Measurements from ENCODE around the gene ARHGAP35. TPM values are rescaled to one million over a fixed set of nuclear protein-coding genes. Genes with fewer than 3 reads are reported as not detected.
A peak's percentile ranks its signal among the peaks of the same experiment; 100 is the strongest.

The ARHGAP35 gene
- total RNA-seq, 1 experiment from 2014 or later = 52.1 TPM

- no peak overlapping the region for H3K4me3 Mint-ChIP-seq (ENCODE audit: unreplicated experiment)
- ChIA-PET CTCF (interaction anchor here (0.5 to 6.2 kb wide), 44 partner anchors 8 to 645 kb away, joined by 3 to 133 read pairs (median 4); partner anchors contain the start of gene SLC1A5), POLR2A (interaction anchor here (0.7 to 5.9 kb wide), 6 partner anchors 10 to 89 kb away, joined by 3 to 42 read pairs (median 6); partner anchors contain the start of gene SLC1A5)
- peaks cover 18% of the 10 kb centered on the region for H3K4me1 Mint-ChIP-seq (ENCODE audit: insufficient read depth, unreplicated experiment)
- no peak overlapping the region for H3K27ac Mint-ChIP-seq (ENCODE audit: low read depth, unreplicated experiment)
- no peak for TF ChIP-seq CTCF (IDR thresholded peaks at IDR 0.05; ENCODE audit: unreplicated experiment)
- H3K27me3 Mint-ChIP-seq (ENCODE audit: insufficient read depth, unreplicated experiment) = no peaks in the 10 kb centered on the region
- no peak for DNase-seq (ENCODE audit: unreplicated experiment)
- no TSS peak for BruUV-seq (replicated peaks)
- intact Hi-C loops (cut with micrococcal nuclease) = loop anchor here (1.0 to 2.0 kb wide), 2 partner anchors 55 to 83 kb away; no protein-coding TSS in a partner anchor
- peaks cover 62% of the 10 kb centered on the region for H3K36me3 Mint-ChIP-seq (ENCODE audit: insufficient read depth, unreplicated experiment)
- no peaks in the 10 kb centered on the region for H3K9me3 Mint-ChIP-seq (ENCODE audit: unreplicated experiment)
Measured at GRCh38 chr19:46839752-46840497, 20.9 kb upstream of the ARHGAP35 start.

- no TSS peak for BruUV-seq (replicated peaks)
- peaks cover 18% of the 10 kb centered on the region for H3K4me1 Mint-ChIP-seq (ENCODE audit: insufficient read depth, unreplicated experiment)
- peaks cover 66% of the 10 kb centered on the region for H3K36me3 Mint-ChIP-seq (ENCODE audit: insufficient read depth, unreplicated experiment)
- CTCF ChIA-PET = interaction anchor here (0.5 to 6.2 kb wide), 50 partner anchors 8 to 645 kb away, joined by 3 to 133 read pairs (median 4); partner anchors contain the start of gene SLC1A5
- intact Hi-C loops (cut with micrococcal nuclease) = loop anchor here (1.0 to 2.0 kb wide), 2 partner anchors 56 to 83 kb away; no protein-coding TSS in a partner anchor
- H3K9me3 Mint-ChIP-seq (ENCODE audit: unreplicated experiment) = no peaks in the 10 kb centered on the region
- no peak overlapping the region for H3K4me3 Mint-ChIP-seq (ENCODE audit: unreplicated experiment)
- no peaks in the 10 kb centered on the region for H3K27me3 Mint-ChIP-seq (ENCODE audit: insufficient read depth, unreplicated experiment)
- TF ChIP-seq CTCF (IDR thresholded peaks at IDR 0.05; ENCODE audit: unreplicated experiment) = peak; percentile 79
- H3K27ac Mint-ChIP-seq (ENCODE audit: low read depth, unreplicated experiment) = no peak overlapping the region
- peak; percentile 71 for DNase-seq (ENCODE audit: unreplicated experiment)
- POLR2A ChIA-PET = interaction anchor here (0.6 to 5.9 kb wide), 6 partner anchors 10 to 90 kb away, joined by 3 to 42 read pairs (median 5); partner anchors contain the start of genes AP2S1 and SLC1A5
Measured at GRCh38 chr19:46840498-46840942, 20.3 kb upstream of the ARHGAP35 start.

- Mint-ChIP-seq H3K4me3 (ENCODE audit: unreplicated experiment) (no peak overlapping the region), H3K36me3 (ENCODE audit: insufficient read depth, unreplicated experiment) (peaks cover 70% of the 10 kb centered on the region), H3K27ac (ENCODE audit: low read depth, unreplicated experiment) (no peak overlapping the region), H3K9me3 (ENCODE audit: unreplicated experiment) (no peaks in the 10 kb centered on the region), H3K27me3 (ENCODE audit: insufficient read depth, unreplicated experiment) (no peaks in the 10 kb centered on the region), H3K4me1 (ENCODE audit: insufficient read depth, unreplicated experiment) (peaks cover 18% of the 10 kb centered on the region)
- no peak for TF ChIP-seq CTCF (IDR thresholded peaks at IDR 0.05; ENCODE audit: unreplicated experiment)
- intact Hi-C loops (cut with micrococcal nuclease) = loop anchor here (2.0 kb wide), 1 partner anchor 57 kb away; no protein-coding TSS in a partner anchor
- no TSS peak for BruUV-seq (replicated peaks)
- POLR2A ChIA-PET = interaction anchor here (1.5 to 5.9 kb wide), 3 partner anchors 55 to 84 kb away, joined by 3 to 42 read pairs (median 19); partner anchors contain the start of gene SLC1A5
- CTCF ChIA-PET = interaction anchor here (0.6 to 6.2 kb wide), 22 partner anchors 17 to 284 kb away, joined by 3 to 133 read pairs (median 4); partner anchors contain the start of gene FKRP
- DNase-seq (ENCODE audit: unreplicated experiment) = peak; percentile 61
Measured at GRCh38 chr19:46841458-46842083, 19.2 kb upstream of the ARHGAP35 start.
